Activated CD4-positive, alpha-beta memory T cell treated with anti-CD3 and anti-CD28 coated beads, Interleukin-2, amount 10 ng/mL, durations not matched to agents 7 days and 5 days (primary cell): ENCODE measurements around the gene ARHGAP40. TPM values are rescaled to one million over a fixed set of nuclear protein-coding genes. Genes with fewer than 3 reads are reported as not detected.
"Not testable (repeated sequence)": the region's sequence is repeated elsewhere in the genome, so short reads cannot be mapped to it uniquely, and the experiment has no call there.

Experiments used
- CTCF ChIA-PET: fragments of 350-600 bp; sonication (Branson Sonifier 250); formaldehyde crosslinking; loops from one replicate; lab custom pipeline; 2021; ENCODE audit warnings: antibody characterized with exemption, inconsistent platforms; lab: Charles Lee
- POLR2A ChIA-PET: fragments of 350-600 bp; sonication (Branson Sonifier 250); formaldehyde crosslinking; loops from one replicate; lab custom pipeline; 2021; ENCODE audit warnings: antibody characterized with exemption; lab: Charles Lee
- DNase-seq: peaks from one replicate; pipeline ENCODE4 v3.0.0-alpha.2; 2020
- H3K27ac Mint-ChIP-seq: one replicate; pipeline ENCODE4 v1.8.0; 2021; ENCODE audit warnings: mild to moderate bottlenecking, mixed read lengths
- H3K27me3 Mint-ChIP-seq: one replicate; pipeline ENCODE4 v1.8.0; 2021; ENCODE audit warnings: mixed read lengths
- H3K36me3 Mint-ChIP-seq: one replicate; pipeline ENCODE4 v1.8.0; 2021; ENCODE audit warnings: low read depth, mixed read lengths
- H3K4me1 Mint-ChIP-seq: one replicate; pipeline ENCODE4 v1.8.0; 2021; ENCODE audit warnings: mixed read lengths
- H3K4me3 Mint-ChIP-seq: one replicate; pipeline ENCODE4 v1.8.0; 2021; ENCODE audit warnings: mild to moderate bottlenecking, mixed read lengths
- H3K9me3 Mint-ChIP-seq: one replicate; pipeline ENCODE4 v1.8.0; 2021; ENCODE audit warnings: mixed read lengths
- total RNA-seq, 2 experiments: library from RNA; stranded (reverse); gene quantifications; one replicate each; pipeline ENCODE4 v1.2.3, GENCODE V29; 2021

ARHGAP40 gene
- total RNA-seq, 2 experiments from 2014 or later: not detected

- Mint-ChIP-seq H3K27ac (no peak overlapping the region), H3K27me3 (peaks cover 6% of the 10 kb centered on the region), H3K4me1 (no peaks in the 10 kb centered on the region), H3K36me3 (no peaks in the 10 kb centered on the region), H3K4me3 (no peak overlapping the region), H3K9me3 (no peaks in the 10 kb centered on the region)
- DNase-seq: no peak
- CTCF ChIA-PET: interaction anchor here (0.6 kb wide), 1 partner anchor 1534 kb away, joined by 5 read pairs; no protein-coding TSS in a partner anchor
- POLR2A ChIA-PET: no interaction called here
Measured at GRCh38 chr20:38591474-38592410, 9.9 kb upstream of the ARHGAP40 start.

- H3K4me1 Mint-ChIP-seq, POLR2A ChIA-PET, H3K36me3 Mint-ChIP-seq, H3K27me3 Mint-ChIP-seq, H3K9me3 Mint-ChIP-seq, H3K4me3 Mint-ChIP-seq, DNase-seq, H3K27ac Mint-ChIP-seq: not testable (repeated sequence)
- CTCF ChIA-PET: interaction anchor here (0.6 kb wide), 1 partner anchor 1534 kb away, joined by 5 read pairs; no protein-coding TSS in a partner anchor
Measured at GRCh38 chr20:38592411-38592790, 9.2 kb upstream of the ARHGAP40 start.

- CTCF ChIA-PET, H3K4me1 Mint-ChIP-seq, H3K36me3 Mint-ChIP-seq, POLR2A ChIA-PET, H3K27ac Mint-ChIP-seq, H3K4me3 Mint-ChIP-seq, H3K9me3 Mint-ChIP-seq, DNase-seq: not testable (repeated sequence)
- H3K27me3 Mint-ChIP-seq: peaks cover 18% of the 10 kb centered on the region
Measured at GRCh38 chr20:38594281-38594680, 7.3 kb upstream of the ARHGAP40 start.

- H3K27ac Mint-ChIP-seq, H3K36me3 Mint-ChIP-seq, POLR2A ChIA-PET, DNase-seq, H3K9me3 Mint-ChIP-seq, CTCF ChIA-PET, H3K4me1 Mint-ChIP-seq, H3K4me3 Mint-ChIP-seq: not testable (repeated sequence)
- peaks cover 25% of the 10 kb centered on the region for H3K27me3 Mint-ChIP-seq
Measured at GRCh38 chr20:38595886-38596285, 5.7 kb upstream of the ARHGAP40 start.

- no peak overlapping the region for H3K27ac Mint-ChIP-seq
- no peaks in the 10 kb centered on the region for H3K9me3 Mint-ChIP-seq
- POLR2A ChIA-PET: interaction anchor here (1.1 kb wide), 1 partner anchor 18 kb away, joined by 3 read pairs; the partner anchor contains the start of gene ADIG
- peaks cover 51% of the 10 kb centered on the region for H3K27me3 Mint-ChIP-seq
- H3K4me1 Mint-ChIP-seq: peaks cover 7% of the 10 kb centered on the region
- H3K4me3 Mint-ChIP-seq: no peak overlapping the region
- DNase-seq: no peak
- no peaks in the 10 kb centered on the region for H3K36me3 Mint-ChIP-seq
- CTCF ChIA-PET: interaction anchor here (0.6 kb wide), 1 partner anchor 37 kb away, joined by 3 read pairs; no protein-coding TSS in a partner anchor
Measured at GRCh38 chr20:38599410-38599882, 2.2 kb upstream of the ARHGAP40 start.

- ChIA-PET CTCF (no interaction called here), POLR2A (interaction anchor here (1.1 kb wide), 1 partner anchor 19 kb away, joined by 3 read pairs; the partner anchor contains the start of gene ADIG)
- Mint-ChIP-seq H3K36me3 (no peaks in the 10 kb centered on the region), H3K27ac (no peak overlapping the region), H3K27me3 (peaks cover 54% of the 10 kb centered on the region), H3K9me3 (no peaks in the 10 kb centered on the region), H3K4me3 (no peak overlapping the region), H3K4me1 (peaks cover 7% of the 10 kb centered on the region)
- DNase-seq: no peak
Measured at GRCh38 chr20:38600057-38600456, 1.6 kb upstream of the ARHGAP40 start.

GRCh38 chr20:38602185-38602581 is 574 bp downstream of the ARHGAP40 start:
- Mint-ChIP-seq H3K27ac (no peak overlapping the region), H3K9me3 (no peaks in the 10 kb centered on the region), H3K4me3 (no peak overlapping the region), H3K36me3 (no peaks in the 10 kb centered on the region), H3K27me3 (peaks cover 62% of the 10 kb centered on the region), H3K4me1 (peaks cover 7% of the 10 kb centered on the region)
- no peak for DNase-seq
- CTCF ChIA-PET: no interaction called here
- POLR2A ChIA-PET: no interaction called here

GRCh38 chr20:38603286-38603685 is 1.7 kb downstream of the ARHGAP40 start:
- Mint-ChIP-seq H3K4me1 (peaks cover 7% of the 10 kb centered on the region), H3K9me3 (no peaks in the 10 kb centered on the region), H3K36me3 (no peaks in the 10 kb centered on the region), H3K4me3 (no peak overlapping the region), H3K27ac (no peak overlapping the region), H3K27me3 (peaks cover 60% of the 10 kb centered on the region)
- CTCF ChIA-PET: no interaction called here
- POLR2A ChIA-PET: no interaction called here
- no peak for DNase-seq

GRCh38 chr20:38604873-38605303 is 3.3 kb downstream of the ARHGAP40 start:
- peaks cover 7% of the 10 kb centered on the region for H3K4me1 Mint-ChIP-seq
- no peak overlapping the region for H3K4me3 Mint-ChIP-seq
- no peaks in the 10 kb centered on the region for H3K36me3 Mint-ChIP-seq
- ChIA-PET POLR2A (no interaction called here), CTCF (no interaction called here)
- H3K27ac Mint-ChIP-seq: no peak overlapping the region
- no peak for DNase-seq
- peaks cover 61% of the 10 kb centered on the region for H3K27me3 Mint-ChIP-seq
- H3K9me3 Mint-ChIP-seq: no peaks in the 10 kb centered on the region

GRCh38 chr20:38607351-38607750 is 5.7 kb downstream of the ARHGAP40 start:
- no peak for DNase-seq
- H3K9me3 Mint-ChIP-seq: no peaks in the 10 kb centered on the region

GRCh38 chr20:38608188-38608587 is 6.6 kb downstream of the ARHGAP40 start:
- no peak for DNase-seq
- H3K4me3 Mint-ChIP-seq: no peak overlapping the region
- ChIA-PET CTCF (no interaction called here), POLR2A (no interaction called here)
- no peaks in the 10 kb centered on the region for H3K4me1 Mint-ChIP-seq
- no peaks in the 10 kb centered on the region for H3K9me3 Mint-ChIP-seq
- no peak overlapping the region for H3K27ac Mint-ChIP-seq
- no peaks in the 10 kb centered on the region for H3K36me3 Mint-ChIP-seq
- H3K27me3 Mint-ChIP-seq: peaks cover 43% of the 10 kb centered on the region

More at GRCh38 chr20:38607351-38607750, 5.7 kb downstream of the ARHGAP40 start:
- CTCF ChIA-PET: no interaction called here
- no peak overlapping the region for H3K27ac Mint-ChIP-seq
- peaks cover 44% of the 10 kb centered on the region for H3K27me3 Mint-ChIP-seq
- H3K4me1 Mint-ChIP-seq: no peaks in the 10 kb centered on the region
- H3K36me3 Mint-ChIP-seq: no peaks in the 10 kb centered on the region
- no peak overlapping the region for H3K4me3 Mint-ChIP-seq
- POLR2A ChIA-PET: no interaction called here

GRCh38 chr20:38609815-38610214 is 8.2 kb downstream of the ARHGAP40 start:
- CTCF ChIA-PET: no interaction called here
- peaks cover 38% of the 10 kb centered on the region for H3K27me3 Mint-ChIP-seq
- no peak overlapping the region for H3K4me3 Mint-ChIP-seq
- POLR2A ChIA-PET: interaction anchor here (0.6 kb wide), 1 partner anchor 137 kb away, joined by 3 read pairs; the partner anchor contains the start of gene RALGAPB
- H3K4me1 Mint-ChIP-seq: no peaks in the 10 kb centered on the region
- H3K36me3 Mint-ChIP-seq: no peaks in the 10 kb centered on the region
- no peaks in the 10 kb centered on the region for H3K9me3 Mint-ChIP-seq
- no peak for DNase-seq
- H3K27ac Mint-ChIP-seq: no peak overlapping the region

GRCh38 chr20:38610521-38610920 is 8.9 kb downstream of the ARHGAP40 start:
- H3K36me3 Mint-ChIP-seq: no peaks in the 10 kb centered on the region
- H3K4me3 Mint-ChIP-seq: no peak overlapping the region
- DNase-seq: no peak
- no peaks in the 10 kb centered on the region for H3K9me3 Mint-ChIP-seq
- ChIA-PET POLR2A (no interaction called here), CTCF (no interaction called here)
- peaks cover 34% of the 10 kb centered on the region for H3K27me3 Mint-ChIP-seq
- H3K27ac Mint-ChIP-seq: no peak overlapping the region
- no peaks in the 10 kb centered on the region for H3K4me1 Mint-ChIP-seq
